ENCODE data around the gene PCNX1.
"Not testable (repeated sequence)": the region's sequence is repeated elsewhere in the genome, so short reads cannot be mapped to it uniquely, and the experiment has no call there.

Gene PCNX1

GRCh38 chr14:70907176-70907995 lies at the start of gene PCNX1:
Gene PCNX1 (plus strand): TSS chr14:70907459. CDS start chr14:70907851, 392 bp downstream.
- peak; percentile 92 for DNase-seq

GRCh38 chr14:70857496-70857890 lies 49.8 kb upstream of the PCNX1 start:
- DNase-seq: no peak

GRCh38 chr14:70858641-70859040 lies 48.6 kb upstream of the PCNX1 start:
- no peak for DNase-seq

- not testable (repeated sequence) for DNase-seq
These were observed 40.3 kb upstream of the PCNX1 start for GRCh38 chr14:70866992-70867391.

- DNase-seq: no peak
These were observed 36.3 kb upstream of the PCNX1 start for GRCh38 chr14:70871001-70871400.

- no peak for DNase-seq
These were observed 35.2 kb upstream of the PCNX1 start for GRCh38 chr14:70871863-70872677.

GRCh38 chr14:70872678-70873020 lies 34.6 kb upstream of the PCNX1 start:
- no peak for DNase-seq

- DNase-seq: no peak
These were observed 33.6 kb upstream of the PCNX1 start for GRCh38 chr14:70873627-70874026.

GRCh38 chr14:70875811-70876460 lies 31.3 kb upstream of the PCNX1 start:
- not testable (repeated sequence) for DNase-seq

- no peak for DNase-seq
These were observed 27.8 kb upstream of the PCNX1 start for GRCh38 chr14:70879448-70879847.

- DNase-seq: not testable (repeated sequence)
These were observed 26.4 kb upstream of the PCNX1 start for GRCh38 chr14:70880888-70881287.

- no peak for DNase-seq
These were observed 25.6 kb upstream of the PCNX1 start for GRCh38 chr14:70881549-70882177.

- no peak for DNase-seq
These were observed 24.3 kb upstream of the PCNX1 start for GRCh38 chr14:70882776-70883492.

GRCh38 chr14:70884595-70885342 lies 22.5 kb upstream of the PCNX1 start:
- DNase-seq: no peak

- no peak for DNase-seq
These were observed 21.8 kb upstream of the PCNX1 start for GRCh38 chr14:70885343-70886022.

- DNase-seq: no peak
These were observed 20.6 kb upstream of the PCNX1 start for GRCh38 chr14:70886421-70887206.

- DNase-seq: no peak
These were observed 20.0 kb upstream of the PCNX1 start for GRCh38 chr14:70887207-70887681.

- no peak for DNase-seq
These were observed 19.3 kb upstream of the PCNX1 start for GRCh38 chr14:70887737-70888499.

GRCh38 chr14:70888681-70889175 lies 18.5 kb upstream of the PCNX1 start:
- no peak for DNase-seq

Measured in left hindlimb (tissue), 1 donor.